ENCODE results near the gene MRAP.
"Not testable (repeated sequence)": the region's sequence is repeated elsewhere in the genome, so short reads cannot be mapped to it uniquely, and the experiment has no call there.

Gene MRAP

DNA sequence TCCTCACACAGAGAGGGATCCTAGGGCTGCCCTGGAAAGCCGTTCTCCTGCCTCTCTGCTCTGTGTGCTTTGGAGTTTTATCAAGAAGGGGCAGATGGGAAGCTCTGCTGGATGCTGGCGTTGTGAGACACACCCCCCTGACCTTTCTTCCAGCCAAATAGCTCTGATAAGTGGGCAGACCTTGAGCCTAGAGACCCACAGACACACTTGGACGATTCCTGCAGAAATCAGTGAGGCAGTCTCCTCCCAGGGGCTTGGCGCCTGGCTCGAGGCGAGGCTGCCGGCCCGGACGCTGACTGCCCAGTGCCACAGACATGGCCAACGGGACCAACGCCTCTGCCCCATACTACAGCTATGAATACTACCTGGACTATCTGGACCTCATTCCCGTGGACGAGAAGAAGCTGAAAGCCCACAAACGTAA, at the start of gene MRAP:
MRAP (plus strand) TSS at position 198 of the 424 bp plus-strand sequence; CDS start at position 315, 117 bp downstream.
- DNase-seq = no peak

DNA sequence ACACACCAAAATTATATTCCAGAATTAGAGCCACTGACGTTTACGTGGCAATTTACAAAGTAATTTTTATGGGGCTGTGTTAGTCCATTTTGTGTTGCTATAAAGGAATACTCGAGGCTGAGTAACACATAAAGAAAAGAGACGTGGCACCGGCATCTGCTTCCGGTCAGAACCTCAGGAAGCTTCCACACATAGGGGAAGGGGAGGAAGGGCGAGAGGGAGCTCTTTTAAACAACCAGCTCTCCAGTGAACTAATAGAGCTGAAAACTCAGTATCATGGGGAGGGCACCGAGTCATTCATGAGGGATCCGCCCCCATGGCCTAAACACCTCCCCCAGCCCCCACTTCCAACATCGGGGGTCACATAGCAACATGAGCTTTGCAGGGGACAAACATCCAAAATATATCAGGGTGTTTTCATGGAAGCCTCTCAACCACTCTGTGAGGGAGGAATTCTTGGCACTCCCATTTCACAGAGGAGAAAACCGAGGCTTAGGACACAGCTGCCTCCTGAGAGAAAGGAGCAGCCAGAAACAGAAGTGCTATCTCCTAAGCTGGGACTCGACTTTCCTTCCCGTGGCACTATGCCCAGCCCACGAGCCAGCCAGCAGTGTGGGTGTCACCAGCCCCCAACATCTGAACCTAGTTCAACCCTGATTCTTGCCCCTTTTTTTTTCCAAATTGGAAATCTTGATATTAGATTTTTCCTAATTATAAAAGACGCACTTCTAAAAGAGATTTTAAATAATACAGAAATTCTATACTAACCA, 49.0 kb upstream of the MRAP start:
- DNase-seq = no peak

DNA sequence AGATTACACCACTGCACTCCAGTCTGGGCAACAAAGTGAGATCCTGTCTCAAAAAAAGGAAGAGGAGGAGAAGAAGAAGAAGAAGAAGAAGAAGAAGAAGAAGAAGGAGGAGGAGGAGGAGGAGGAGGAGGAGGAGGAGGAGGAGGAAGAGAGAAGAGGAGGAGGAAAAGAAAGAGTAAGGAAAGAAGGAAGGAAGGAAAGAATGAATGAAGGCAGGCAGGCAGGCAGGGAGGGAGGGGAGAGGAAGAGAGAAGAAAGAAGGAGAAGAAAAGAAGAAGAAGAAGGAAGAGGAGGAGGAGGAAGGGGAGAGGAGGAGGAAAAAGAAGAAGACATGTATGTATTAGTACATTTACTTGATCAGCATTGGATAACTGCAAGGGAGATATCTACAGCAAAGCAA, 46.5 kb upstream of the MRAP start:
- no peak for DNase-seq

DNA sequence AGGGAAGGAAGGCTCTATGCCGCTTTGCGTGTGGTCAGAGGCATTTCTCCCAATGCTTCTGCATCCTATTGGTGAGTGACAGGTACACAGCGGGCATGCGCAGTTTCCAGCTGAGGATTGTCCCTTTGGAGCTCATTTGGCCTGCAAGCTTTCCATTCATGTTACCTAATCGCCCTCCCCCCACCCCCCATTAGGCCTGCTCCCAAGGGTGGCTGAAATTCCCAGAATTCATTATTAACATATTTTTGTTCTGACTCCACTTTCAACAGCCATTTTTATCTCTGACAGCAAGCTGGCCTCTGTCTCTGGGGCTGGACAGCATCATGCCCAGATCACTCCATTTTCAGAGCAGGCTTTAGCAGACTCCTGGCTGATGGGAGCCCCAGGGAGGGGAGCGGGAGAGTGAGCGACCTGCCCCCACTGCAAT, 45.4 kb upstream of the MRAP start:
- no peak for DNase-seq

DNA sequence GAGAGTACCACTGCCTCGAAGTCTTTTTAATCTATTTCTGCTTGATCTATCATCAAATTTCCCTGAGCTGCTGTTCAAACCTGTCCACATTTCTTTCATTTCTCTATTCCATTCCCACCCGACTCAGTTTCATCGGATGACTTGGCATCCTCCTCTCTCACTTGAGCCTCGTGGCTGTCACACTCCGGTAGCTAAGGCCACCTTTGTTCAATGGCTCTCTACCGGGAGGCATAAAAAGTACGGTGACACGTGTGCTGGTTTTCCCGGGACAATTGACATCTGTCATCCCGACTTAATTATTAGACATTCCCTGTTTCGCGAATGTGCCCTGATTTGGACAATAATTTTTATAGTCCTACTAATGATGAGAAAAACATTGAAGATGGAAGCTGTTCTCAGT, 42.4 kb upstream of the MRAP start:
- DNase-seq = no peak

DNA sequence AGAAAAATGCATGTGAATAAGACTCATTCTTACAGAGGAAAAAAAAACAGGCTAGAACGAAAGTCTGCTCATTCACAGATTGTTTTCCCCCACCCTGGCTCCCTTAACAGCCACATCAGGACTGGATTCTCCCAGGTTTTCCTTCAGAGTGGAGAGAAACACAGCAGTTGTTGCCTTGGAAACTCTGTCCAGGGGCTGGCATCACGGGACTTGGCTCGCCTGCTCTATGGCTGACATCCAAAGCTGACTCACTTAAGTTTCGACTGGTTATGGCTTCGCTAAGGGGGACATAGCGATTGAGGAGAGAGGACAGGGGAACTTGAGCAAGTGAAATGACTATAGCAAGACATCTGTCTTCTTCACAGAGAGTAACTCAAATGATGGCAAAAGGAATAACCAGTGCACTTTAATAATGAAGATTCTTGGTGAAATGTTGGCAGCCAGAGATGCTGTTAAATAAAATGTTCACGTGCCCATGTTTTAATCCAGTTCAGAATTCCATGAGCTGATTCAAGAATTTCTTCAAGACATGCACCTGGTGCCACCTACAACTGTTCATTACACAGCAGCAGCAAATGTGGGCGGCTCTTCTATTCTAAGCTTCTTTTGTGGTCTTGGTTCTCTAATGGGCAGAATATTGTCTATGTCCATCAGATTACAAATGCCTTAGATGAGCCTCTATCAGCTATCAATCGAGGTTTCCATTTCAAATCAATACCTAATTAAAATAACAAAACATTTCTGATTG, 41.6 kb upstream of the MRAP start:
- no peak for DNase-seq

DNA sequence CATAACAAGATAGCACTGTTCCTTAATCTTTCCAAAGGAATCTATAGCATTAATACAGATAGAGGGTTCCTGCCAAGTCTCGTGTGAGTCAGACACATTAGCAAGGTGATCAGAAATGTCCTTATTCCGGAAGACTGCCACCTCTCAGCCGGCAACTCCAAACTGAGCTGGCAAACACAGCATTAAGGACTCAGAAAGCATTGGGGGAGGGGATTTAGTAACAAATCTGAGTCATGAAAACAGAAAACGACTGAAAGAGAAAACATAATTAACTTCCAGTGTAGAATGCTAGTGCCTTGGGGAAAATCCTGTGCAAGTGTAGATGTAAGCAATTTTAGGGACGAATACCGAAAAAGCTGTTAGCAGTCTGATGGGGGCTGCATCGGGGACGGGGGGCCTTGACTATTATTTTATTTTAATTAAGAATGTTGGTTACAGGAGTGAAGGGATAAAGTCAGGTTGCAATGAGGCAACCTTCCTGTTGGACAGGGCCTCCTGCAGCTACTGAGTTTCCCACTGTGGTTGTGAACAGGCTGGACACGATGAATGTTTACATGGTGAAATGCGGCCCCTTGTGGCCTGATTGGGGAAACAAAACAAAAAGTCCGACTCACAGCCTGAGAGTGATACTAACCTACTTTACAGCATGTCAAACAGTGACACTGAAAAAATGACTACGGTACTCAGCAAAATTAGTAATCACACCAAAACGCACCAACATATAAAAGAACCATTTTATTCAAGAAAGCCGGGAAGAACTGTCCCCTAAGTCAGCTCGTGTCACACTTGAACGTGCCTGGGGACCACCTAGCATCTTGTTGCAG, 40.5 kb upstream of the MRAP start:
- DNase-seq = peak; percentile 64

DNA sequence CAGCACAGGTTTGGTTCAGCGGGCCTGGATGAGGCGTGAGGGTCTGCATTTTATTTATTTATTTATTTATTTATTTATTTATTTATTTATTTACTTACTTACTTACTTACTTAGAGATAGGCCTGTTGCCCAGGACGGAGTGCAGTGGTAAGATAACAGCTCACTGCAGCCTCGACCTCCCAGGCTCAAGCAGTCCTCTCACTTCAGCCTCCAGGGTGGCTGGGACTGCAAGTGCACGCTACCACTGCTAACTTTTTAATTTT, 39.9 kb upstream of the MRAP start:
- DNase-seq = not testable (repeated sequence)

DNA sequence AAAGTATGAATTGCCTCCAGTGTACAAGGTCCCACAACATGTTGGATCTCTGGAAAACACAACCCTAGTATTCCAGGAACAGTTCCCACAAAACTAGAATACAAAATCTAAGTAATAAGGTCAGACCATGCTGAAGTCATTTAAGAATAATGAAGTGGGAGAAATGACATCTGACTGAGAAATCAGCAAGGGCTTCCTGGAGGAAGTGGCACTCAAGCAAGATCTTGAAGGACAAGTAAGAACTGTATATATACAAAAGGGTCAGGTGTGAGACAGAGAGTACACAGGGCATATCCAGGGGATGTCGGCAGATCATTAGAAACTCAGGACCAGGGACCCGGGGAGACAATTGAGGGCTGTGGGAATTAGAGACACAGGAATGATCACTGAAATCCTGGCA, 38.5 kb upstream of the MRAP start:
- DNase-seq = no peak

DNA sequence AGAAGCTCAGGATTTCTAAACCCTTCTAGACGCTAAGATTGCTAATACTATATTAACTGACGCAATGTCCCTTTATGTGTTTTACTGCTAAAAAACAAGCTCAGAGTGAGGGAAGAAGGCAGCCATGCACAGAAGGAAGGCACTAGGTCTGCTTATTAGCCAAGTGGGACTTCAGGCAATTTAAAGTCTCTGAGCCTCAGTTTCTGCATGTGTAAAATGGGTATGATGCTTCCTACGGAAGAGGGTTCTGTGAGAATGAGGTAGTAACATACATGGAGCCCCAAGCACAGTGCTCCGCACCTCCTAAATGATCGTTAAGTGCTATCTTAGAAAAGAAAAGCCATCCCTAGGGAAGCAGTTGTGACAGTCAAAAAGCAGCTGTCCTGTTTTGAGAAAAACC, 36.7 kb upstream of the MRAP start:
- no peak for DNase-seq

DNA sequence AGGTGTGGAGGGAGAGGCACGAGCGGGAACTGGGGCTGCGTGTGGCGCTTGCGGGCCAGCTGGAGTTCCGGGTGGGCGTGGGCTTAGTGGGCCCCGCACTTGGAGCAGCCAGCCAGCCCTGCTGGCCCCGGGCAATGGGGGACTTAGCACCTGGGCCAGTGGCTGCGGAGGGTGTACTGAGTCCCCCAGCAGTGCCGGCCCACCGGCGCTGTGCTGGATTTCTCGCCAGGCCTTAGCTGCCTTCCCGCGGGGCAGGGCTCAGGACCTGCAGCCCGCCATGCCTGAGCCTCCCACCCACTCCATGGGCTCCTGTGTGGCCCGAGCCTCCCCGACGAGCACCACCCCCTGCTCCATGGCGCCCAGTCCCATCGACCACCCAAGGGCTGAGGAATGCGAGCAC, 33.3 kb upstream of the MRAP start:
- DNase-seq = not testable (repeated sequence)

DNA sequence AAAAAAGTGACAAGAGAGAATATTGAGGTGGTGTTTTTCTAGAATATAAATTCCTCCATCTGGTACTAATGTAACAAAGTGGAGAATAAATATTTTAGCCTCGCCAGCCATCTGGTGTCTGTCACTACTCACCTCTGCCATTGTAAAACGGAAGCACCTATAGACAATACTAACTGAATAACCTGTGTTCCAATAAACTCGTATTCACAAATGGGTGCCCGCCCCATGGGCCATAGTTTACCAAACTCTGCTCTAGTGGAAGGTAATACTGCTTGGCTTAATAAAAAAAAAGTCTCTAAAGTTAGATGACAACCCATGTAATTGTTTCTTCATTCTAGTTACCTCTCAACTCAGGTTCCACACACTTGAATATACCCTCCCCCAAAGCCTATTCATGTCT, 27.9 kb upstream of the MRAP start:
- DNase-seq = no peak

DNA sequence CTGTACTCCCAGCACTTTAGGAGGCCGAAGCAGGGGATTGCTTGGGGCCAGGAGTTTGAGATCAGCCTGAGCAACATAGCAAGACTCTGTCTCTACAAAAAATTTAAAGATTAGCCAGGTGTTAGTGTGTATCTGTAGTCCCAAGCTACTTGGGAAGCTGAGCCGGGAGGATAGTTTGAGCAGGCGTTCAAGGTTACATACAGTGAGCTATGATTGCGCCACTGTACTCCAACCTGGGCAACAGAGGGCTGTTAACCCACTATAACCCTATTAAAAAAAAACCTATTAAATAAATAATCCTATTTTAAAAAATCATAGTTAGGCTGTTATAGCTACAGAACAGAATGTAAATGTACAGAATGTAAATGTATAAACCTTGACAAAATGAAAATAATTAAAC, 22.0 kb upstream of the MRAP start:
- DNase-seq = no peak

DNA sequence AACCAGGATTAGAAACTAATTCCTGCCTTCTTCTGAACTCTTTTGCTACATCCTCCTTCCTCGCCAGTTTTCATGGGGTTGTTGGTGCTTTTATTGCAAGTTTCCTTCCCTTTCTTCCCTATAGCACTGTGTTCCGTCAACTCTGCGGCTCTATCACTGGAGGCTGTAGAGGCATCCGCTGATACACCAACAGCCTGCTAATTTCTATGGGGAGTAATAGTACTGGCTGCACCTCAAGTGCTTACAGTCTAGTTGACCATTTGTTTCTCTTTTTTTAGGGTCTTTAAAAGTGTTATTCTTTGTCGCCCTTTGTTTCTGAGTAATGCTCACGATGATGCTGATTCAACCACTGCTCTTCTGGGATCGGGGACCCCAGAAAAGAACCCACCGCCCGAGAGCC, 20.6 kb upstream of the MRAP start:
- no peak for DNase-seq

DNA sequence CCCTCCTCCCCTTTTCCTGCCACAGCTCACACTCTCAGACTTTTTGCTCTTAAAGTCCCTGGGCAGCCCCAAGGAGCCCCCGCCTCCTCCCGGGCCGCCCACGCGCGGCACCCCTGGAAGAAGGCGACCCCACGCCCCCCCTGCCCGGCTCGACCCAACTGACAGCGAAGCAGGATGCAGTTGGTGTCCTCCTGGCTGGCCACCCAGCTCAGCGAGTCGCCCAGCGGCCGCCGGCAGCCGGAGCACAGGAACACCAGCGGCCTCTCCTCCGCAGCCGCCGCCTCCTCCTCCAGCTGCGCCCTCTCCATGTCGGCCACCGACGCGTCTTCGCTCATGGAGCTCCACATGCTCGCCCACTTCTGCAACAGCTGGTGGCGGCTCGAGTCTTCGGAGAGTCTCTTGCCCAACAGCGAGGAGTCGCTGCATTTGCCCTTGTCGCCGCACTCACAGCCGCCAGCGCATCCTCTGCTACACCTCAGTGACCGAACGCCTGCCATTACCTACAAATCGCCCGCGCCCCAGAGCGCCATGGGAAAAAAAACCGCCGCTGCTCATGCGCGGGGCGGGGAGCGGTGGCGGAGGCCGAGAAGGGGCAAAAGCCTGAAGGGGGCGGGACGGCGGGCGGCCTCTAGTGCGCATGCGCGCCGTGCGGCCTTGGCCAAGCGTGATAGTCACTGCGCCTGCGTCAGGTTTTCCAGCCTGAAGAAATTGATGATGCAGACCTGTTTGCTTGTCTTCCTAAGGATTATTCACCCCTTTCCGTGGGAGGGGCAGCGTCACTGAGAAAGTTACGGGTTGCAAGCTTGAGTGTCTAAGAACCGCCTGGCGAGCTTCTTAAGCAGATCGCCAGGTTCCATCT, 19.9 kb upstream of the MRAP start, which contains the start of gene MIS18A:
MIS18A (minus strand) TSS at position 532 of the 859 bp plus-strand sequence; CDS start at position 497, 35 bp downstream.
- peak; percentile 99 for DNase-seq

DNA sequence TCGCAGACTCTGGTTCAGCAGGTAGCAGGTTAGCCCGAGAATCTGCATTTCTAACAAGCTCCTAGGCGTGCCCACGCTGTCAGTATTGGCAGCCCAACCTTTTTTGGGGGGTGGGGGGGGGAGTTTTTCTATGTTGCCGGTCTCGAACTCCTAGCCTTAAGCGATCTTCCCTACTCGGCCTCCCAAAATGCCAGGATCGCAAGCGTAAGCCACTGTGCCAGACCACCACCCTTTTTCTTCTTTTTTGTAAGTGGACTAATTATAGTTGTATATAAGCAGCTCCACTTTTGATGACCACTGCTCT, 19.3 kb upstream of the MRAP start:
- no peak for DNase-seq

DNA sequence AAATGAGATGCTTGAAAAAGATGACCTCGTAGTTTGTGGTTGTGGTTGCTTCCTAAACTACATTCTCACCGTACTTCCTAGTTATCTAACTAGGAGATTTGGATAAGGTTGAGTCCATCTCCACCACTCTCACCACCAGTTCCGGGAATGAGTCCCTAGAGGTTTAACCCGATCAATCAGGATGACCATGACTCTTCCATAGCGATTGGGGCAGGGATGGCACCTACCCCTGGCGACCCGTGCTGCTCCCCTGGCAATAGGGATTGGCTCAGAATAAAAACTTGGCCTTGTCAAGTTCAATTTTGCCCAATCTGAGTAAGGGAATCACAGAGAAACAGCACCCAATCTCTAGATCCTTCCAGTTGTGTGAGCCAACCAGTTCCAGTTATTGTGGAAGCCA, 17.1 kb upstream of the MRAP start:
- no peak for DNase-seq

DNA sequence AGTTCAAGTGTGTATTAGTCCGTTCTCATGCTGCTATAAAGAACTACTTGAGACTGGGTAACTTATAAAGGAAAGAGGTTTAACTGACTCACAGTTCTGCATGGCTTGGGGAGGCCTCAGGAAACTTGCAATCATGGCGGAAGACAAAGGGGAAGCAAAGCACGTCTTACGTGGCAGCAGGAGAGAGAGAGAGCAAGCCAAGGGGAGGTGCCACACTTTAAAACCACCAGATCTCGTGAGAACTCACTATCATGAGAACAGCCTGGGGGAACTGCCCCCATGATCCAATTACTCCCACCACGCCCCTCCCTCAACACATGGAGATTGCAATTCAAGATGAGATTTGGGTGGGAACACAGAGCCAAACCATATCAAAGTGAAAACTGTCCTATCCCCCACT, 15.7 kb upstream of the MRAP start:
- no peak for DNase-seq

DNA sequence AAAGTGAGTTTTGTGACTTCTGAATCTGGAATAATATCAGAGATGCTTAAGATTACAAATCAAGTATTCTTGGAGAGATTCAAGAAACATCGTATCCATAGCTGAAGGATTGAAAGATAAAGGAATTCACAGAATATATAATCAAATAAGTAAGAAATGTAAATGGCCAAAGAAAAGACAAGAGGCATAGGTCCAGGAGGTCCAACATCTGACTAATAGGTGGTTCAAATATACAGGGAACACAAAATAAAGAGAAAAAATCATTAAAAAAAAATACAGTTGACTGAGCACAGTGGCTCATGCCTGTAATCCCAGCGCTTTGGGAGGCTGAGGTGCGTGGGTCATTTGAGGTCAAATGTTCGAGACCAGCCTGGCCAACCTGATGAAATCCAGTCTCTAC, 13.2 kb upstream of the MRAP start:
- no peak for DNase-seq

DNA sequence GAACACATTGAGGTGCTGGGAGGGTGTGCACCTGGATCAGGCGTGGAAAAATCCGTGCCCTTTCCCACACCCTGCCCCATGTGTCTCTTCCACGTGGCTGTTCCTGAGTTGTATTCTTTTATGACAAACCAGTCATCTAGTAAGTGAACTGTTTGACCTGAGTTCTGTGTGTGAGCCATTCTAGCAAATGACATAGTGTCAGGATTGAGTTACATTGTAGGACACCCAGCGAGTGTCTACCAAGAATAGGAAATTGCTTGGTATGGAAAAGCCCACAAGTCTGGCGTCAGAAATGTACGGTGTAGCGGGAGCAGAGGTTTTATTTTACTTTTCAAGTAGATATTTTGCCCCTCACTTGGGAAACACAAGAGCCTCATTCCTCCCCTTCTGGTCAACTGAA, 1.2 kb upstream of the MRAP start:
- no peak for DNase-seq

DNA sequence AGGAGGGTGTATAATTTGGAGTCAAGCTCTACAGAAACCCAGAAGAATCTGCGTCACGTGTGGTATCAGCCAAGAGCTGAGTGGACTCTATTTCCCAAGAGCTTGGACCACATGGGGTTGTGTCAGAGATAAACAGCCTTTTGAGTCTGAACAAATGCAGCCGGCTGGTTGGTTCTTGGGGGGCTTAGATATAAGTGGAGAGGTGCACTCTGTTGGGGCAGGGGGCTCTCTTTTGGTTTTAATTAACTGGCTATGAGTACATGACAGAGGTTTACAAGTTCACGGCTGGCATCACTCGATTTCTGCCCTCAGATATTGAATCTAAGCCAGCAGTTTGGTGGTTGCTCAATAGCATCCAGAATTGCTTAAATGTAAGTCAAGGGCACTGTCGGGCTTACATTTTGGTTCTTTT, 501 bp upstream of the MRAP start:
- DNase-seq = no peak

DNA sequence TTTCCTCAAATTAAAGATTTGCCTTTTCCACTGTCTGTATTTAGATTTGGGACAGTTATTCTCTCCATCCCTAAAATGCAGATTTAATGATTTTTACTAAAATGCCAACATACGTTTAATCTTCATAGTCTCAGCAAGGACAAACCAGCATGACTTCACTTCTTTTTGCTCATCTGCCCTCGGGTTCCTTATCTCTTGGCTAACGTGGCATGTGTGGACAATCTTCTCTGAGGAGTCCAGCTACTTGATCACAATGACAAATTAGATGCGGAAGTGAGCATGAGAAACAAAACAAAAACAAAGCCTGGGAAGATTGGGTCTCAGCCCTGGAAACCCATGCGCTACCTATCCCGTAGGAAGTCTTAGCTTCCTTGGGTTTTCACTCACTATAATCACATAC, 1.0 kb downstream of the MRAP start:
- DNase-seq = no peak

DNA sequence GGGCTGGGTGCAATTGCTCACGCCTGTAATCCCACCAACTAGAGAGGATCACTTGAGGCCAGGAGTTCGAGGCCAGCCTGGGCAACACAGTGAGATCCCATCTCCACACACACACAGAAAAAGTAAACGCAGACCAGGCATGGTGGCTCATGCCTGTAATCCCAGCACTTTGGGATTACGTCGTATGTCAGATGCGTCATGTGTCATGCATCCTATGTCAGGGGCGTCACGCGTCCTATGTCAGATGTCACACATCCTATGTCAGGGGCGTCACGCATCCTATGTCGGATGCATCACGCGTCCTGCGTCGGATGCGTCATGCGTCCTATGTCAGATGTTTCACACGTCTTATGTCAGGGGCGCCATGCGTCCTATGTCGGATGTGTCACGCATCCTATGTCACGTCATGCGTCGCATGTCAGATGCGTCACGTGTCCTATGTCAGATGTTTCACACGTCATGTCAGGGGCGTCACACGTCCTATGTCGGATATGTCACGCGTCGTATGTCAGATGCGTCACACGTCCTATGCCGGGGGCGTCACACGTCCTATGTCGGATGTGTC, 1.5 kb downstream of the MRAP start:
- DNase-seq = no peak
